Upper lobe of right lung (tissue), 1 donor: Measurements from ENCODE around the gene PAGE2B. TPM values are rescaled to one million over a fixed set of nuclear protein-coding genes. Genes with fewer than 3 reads are reported as not detected.

Source experiments
- ATAC-seq: fragments of 200-7000 bp; cut with Tn5 transposase; one replicate; pipeline ENCODE4 v1.9.1; 2020; ENCODE audit warnings: mild to moderate bottlenecking, moderate library complexity
- DNase-seq: peaks from one replicate; pipeline ENCODE4 v3.0.0-alpha.2; 2020
- H3K27ac ChIP-seq: fragments of 200-600 bp; one replicate; pipeline ENCODE4 v1.8.0; 2022
- H3K27me3 ChIP-seq: fragments of 200-600 bp; one replicate; pipeline ENCODE4 v1.8.0; 2022; ENCODE audit warnings: mild to moderate bottlenecking
- H3K36me3 ChIP-seq: fragments of 200-600 bp; one replicate; pipeline ENCODE4 v1.8.0; 2022
- H3K4me1 ChIP-seq: fragments of 200-600 bp; one replicate; pipeline ENCODE4 v1.8.0; 2022
- H3K4me3 ChIP-seq: fragments of 200-600 bp; one replicate; pipeline ENCODE4 v1.8.0; 2022; ENCODE audit warnings: mild to moderate bottlenecking
- H3K9me3 ChIP-seq: fragments of 200-600 bp; one replicate; pipeline ENCODE4 v1.8.0; 2022
- intact Hi-C: fragments of 100-400 bp; cut with DNase I; formaldehyde crosslinking; loops from one replicate; pipeline ENCODE4 v1.11.0; 2022
- total RNA-seq: library from RNA; stranded (reverse); fragmentation: NEBNext Ultra II Directional; extraction: Animal tissue kit (Norgen Biotek cat#: 25700); gene quantifications from one replicate; pipeline ENCODE4 v1.2.1, GENCODE V29; 2021
- TF ChIP-seq, protein P1 (sequence below): fragments of 200-600 bp; IDR thresholded peaks from one replicate; pipeline ENCODE4 v1.8.0; 2022; ENCODE audit warnings: antibody characterized with exemption
- donor health status: DM: no; HTN: yes; CAD: no; lungs with severe emphysema.

PAGE2B gene
- total RNA-seq, 1 donor from 2014 or later, result not detected

DNA sequence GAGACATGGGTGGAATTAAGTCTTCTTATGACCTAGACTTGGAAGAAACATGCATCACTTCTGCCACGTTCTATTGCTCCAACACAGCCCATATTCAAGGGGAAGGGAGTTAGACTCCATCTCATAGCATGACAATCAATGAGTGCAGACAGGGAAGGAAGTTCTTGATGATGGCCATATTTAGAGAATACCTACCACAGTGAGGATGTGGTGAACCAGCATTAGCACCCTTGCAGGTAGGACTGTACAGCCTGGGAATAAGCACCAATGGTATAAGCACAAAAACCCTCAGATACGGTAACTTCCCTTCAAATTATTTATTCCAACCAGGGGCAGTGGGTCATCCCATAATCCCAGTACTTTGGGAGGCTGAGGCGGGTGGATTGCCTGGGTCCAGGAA, 43.7 kb downstream of the PAGE2B start:
- Histone ChIP-seq H3K9me3 (no peaks in the 10 kb centered on the region), H3K27ac (no peak overlapping the region), H3K36me3 (no peaks in the 10 kb centered on the region), H3K27me3 (no peaks in the 10 kb centered on the region), H3K4me3 (no peak overlapping the region), H3K4me1 (no peaks in the 10 kb centered on the region)
- ATAC-seq (no peak), DNase-seq (no peak)
- intact Hi-C loops, result no loop called here
- TF ChIP-seq, protein P1, sequence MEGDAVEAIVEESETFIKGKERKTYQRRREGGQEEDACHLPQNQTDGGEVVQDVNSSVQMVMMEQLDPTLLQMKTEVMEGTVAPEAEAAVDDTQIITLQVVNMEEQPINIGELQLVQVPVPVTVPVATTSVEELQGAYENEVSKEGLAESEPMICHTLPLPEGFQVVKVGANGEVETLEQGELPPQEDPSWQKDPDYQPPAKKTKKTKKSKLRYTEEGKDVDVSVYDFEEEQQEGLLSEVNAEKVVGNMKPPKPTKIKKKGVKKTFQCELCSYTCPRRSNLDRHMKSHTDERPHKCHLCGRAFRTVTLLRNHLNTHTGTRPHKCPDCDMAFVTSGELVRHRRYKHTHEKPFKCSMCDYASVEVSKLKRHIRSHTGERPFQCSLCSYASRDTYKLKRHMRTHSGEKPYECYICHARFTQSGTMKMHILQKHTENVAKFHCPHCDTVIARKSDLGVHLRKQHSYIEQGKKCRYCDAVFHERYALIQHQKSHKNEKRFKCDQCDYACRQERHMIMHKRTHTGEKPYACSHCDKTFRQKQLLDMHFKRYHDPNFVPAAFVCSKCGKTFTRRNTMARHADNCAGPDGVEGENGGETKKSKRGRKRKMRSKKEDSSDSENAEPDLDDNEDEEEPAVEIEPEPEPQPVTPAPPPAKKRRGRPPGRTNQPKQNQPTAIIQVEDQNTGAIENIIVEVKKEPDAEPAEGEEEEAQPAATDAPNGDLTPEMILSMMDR, result no peak

DNA sequence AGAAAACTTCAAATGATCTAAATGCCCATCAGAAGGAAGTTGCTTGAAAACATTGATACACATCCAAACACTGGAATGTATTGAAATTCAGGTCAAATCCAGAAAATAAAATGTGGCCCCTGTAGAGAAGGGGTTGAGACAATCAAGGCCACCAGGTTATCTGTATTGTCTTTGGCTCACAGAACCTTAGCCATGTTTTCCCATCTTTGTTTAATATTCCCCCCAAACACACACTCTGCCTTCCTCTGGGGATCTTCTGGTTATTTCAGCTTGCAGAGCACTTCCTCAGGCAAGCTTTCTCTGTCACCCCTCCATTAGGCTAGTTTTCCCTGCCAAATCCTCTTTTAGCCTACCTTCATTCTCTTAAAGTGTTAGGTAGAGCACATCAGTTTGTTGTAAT, 44.4 kb downstream of the PAGE2B start:
- H3K4me1 ChIP-seq, result no peaks in the 10 kb centered on the region
- intact Hi-C loops, result no loop called here
- no peaks in the 10 kb centered on the region for H3K27me3 ChIP-seq
- no peak overlapping the region for H3K27ac ChIP-seq
- TF ChIP-seq, protein P1, result no peak
- DNase-seq (no peak), ATAC-seq (no peak)
- H3K9me3 ChIP-seq, result no peaks in the 10 kb centered on the region
- no peak overlapping the region for H3K4me3 ChIP-seq
- H3K36me3 ChIP-seq, result no peaks in the 10 kb centered on the region

DNA sequence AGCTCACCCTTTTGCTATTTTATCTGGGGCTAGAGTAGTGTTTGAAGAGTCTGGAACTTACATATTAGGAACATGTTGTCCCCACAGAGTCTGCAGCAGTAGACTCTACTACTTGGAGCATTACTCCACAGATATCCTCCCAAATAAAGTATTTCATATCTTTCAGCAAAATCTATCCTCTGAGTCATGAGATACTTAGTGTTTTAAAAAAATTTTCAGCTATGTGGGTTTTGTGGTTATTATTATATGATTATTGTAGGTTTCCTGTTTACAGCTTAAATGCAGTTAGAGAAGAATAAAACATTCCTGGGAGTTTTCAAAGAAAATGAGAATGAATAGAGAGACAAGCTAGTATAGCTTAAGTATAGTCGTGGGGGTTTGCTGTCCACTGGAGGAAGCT, 44.9 kb downstream of the PAGE2B start:
- TF ChIP-seq, protein P1, result no peak
- no peak overlapping the region for H3K27ac ChIP-seq
- no peaks in the 10 kb centered on the region for H3K4me1 ChIP-seq
- H3K4me3 ChIP-seq, result no peak overlapping the region
- H3K27me3 ChIP-seq, result no peaks in the 10 kb centered on the region
- no peaks in the 10 kb centered on the region for H3K36me3 ChIP-seq
- H3K9me3 ChIP-seq, result no peaks in the 10 kb centered on the region
- no peak for ATAC-seq
- DNase-seq, result no peak
- intact Hi-C loops, result no loop called here

DNA sequence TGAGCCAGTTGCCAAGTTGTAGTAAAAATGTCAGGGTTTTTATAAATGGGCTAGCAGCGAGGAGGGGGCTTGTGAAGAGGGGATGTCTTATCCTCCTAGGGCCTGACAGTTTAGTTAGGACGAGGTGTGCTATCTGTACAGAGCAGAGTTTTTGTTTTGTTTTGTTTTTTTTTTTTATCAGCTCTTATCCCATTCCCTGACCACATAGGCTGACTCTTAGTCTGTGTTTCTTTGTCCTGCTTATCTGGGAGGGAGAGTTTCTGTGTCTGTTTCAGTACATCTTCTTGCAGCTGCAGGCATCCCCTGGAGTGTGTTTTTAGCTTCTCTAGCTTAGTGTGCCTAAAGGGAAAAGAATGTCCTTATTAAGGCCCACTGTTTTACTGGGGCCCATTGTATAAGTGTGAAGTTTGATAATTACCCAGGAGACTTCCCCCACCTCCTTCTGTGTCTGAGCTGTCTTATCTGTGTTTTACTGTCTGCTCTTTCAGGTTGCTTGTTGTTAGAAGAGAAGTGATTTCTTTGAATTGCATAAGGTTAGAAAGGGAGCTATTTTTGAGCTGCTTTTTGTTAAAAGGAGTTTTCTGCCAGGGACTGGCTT, 46.0 kb downstream of the PAGE2B start:
- no peak for ATAC-seq
- TF ChIP-seq, protein P1, result no peak
- Histone ChIP-seq H3K27ac (no peak overlapping the region), H3K27me3 (no peaks in the 10 kb centered on the region), H3K4me1 (no peaks in the 10 kb centered on the region), H3K4me3 (no peak overlapping the region), H3K36me3 (no peaks in the 10 kb centered on the region), H3K9me3 (no peaks in the 10 kb centered on the region)
- DNase-seq, result no peak
- intact Hi-C loops, result no loop called here

DNA sequence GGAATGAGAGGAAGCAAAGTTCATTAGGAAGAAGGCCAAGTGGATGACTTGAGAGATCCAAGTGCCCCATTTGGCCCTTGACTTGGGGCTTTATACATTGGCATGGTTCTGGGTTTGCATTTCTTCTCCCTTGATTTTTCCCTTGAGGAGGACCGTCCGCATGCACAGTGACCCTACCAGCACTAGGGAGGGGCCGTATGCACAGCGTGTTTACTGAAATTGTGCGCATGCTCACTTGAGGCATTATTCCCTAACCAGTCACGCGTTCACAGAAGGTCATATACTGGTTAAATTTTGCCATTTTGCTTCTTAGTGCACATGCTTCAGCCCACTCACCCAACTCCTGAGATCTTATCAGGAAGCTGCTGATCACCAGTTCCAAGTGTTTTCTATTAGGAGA, 49.1 kb downstream of the PAGE2B start:
- H3K9me3 ChIP-seq, result no peaks in the 10 kb centered on the region
- H3K4me1 ChIP-seq, result no peaks in the 10 kb centered on the region
- TF ChIP-seq, protein P1, result no peak
- no peaks in the 10 kb centered on the region for H3K27me3 ChIP-seq
- no peak for DNase-seq
- intact Hi-C loops, result no loop called here
- no peak for ATAC-seq
- no peak overlapping the region for H3K4me3 ChIP-seq
- H3K27ac ChIP-seq, result no peak overlapping the region
- no peaks in the 10 kb centered on the region for H3K36me3 ChIP-seq

DNA sequence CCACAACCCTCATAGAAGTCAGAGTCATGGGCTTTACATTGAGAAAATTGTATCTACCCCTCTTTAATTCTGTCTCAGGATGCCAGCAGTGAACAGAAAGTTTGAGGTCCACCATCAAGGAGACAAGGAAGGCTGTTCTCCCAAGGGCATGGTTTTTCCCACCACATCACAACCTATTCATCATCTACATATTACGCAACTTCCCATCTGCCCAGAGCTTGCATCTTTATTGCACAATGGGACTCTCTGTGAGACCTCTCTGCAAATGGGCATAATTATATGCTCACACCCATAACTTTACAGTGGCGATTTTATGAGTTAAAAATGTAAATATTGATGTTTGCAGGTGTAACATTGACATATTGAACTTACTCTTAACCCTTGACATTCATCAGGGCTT, 52.9 kb downstream of the PAGE2B start:
- H3K4me1 ChIP-seq, result no peaks in the 10 kb centered on the region
- no peaks in the 10 kb centered on the region for H3K36me3 ChIP-seq
- TF ChIP-seq, protein P1, result no peak
- no peaks in the 10 kb centered on the region for H3K27me3 ChIP-seq
- H3K4me3 ChIP-seq, result no peak overlapping the region
- ATAC-seq, result no peak
- intact Hi-C loops, result no loop called here
- no peak overlapping the region for H3K27ac ChIP-seq
- H3K9me3 ChIP-seq, result no peaks in the 10 kb centered on the region
- no peak for DNase-seq
